Measurements from ENCODE around the gene RAI2.

Gene RAI2

DNA sequence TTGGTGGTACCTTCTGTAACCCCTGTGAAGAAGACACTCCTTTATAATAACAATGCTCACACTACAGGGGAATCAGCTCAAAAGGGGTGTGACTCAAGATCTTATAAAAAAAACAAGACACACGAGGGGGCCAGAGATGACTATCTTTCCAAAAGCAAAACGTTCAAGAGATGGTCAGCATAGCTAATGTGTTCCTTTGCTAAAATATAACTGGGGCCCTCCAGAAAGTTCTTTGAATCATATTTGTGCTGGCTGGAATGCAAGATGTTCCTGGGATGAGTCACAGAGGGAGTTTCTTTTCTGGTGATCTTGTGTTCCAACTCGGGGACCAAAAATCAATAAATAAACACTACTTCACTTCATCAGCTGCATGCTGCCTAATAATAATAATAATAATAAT is 46.5 kb downstream of the RAI2 start:
- TF ChIP-seq GATA2 (IDR thresholded peaks at IDR 0.05; ENCODE audit: low read depth, low read length) (no peak), GATA3 (IDR thresholded peaks at IDR 0.05; ENCODE audit: low read depth, low read length) (no peak)

DNA sequence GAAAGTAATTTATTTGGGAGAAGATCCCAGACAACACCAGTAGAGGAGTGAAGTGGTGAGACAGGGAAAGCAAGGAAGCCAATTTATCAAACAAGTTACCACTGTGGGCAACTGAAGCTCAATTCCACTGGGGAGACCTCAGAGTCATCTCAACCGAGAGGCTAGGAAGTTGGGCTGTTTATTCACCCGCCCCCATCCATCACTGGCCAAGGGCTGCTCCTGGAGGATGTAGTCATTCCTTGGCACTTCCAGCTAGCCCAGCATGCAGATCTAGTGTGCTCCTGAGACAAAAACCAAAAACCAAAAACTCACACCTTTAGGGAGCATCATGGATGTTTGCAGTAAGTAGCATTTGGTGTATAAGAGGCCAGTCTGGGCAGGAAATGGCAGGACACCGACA is 47.0 kb downstream of the RAI2 start:
- TF ChIP-seq GATA3 (IDR thresholded peaks at IDR 0.05; ENCODE audit: low read depth, low read length): no peak
- no peak for TF ChIP-seq GATA2 (IDR thresholded peaks at IDR 0.05; ENCODE audit: low read depth, low read length)

DNA sequence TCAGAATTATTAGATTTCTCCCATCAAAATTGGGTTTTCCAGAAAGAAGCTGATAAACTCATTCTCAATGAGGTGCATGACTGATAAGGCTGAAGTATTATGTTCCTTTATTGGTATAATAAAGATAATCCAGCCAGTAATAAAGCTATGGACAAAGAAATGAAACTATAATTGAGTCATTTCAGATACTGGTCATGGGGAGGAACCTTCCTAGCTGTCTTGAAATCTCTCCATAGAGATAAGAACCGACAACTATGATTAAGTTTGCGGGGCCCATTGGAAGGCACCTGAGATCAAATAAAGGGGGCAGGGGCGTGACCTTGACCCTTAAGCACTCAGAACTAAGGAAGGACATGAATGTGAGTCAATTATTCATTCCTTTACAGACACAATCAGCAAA is 47.8 kb downstream of the RAI2 start:
- TF ChIP-seq GATA2 (IDR thresholded peaks at IDR 0.05; ENCODE audit: low read depth, low read length) (no peak), GATA3 (IDR thresholded peaks at IDR 0.05; ENCODE audit: low read depth, low read length) (no peak)

DNA sequence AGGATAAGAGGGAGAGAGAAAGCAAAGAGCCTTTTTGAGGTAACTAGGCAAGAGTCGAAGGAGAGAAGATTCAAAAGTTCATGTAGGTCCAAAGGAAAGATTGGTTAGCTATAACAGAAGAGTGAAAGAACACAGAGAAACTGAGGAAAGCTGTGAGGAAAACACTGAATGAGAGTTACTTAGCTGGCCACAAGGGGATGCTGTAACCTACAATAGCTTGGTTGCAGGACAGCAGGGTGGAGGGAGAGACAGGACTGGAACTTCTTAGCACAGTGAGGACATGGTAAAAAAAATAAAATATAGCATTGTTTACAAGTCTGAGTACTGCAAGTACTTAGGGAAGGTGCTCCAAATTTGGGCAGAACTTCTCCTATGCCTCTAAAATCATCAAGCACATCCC is 48.3 kb downstream of the RAI2 start:
- TF ChIP-seq GATA2 (IDR thresholded peaks at IDR 0.05; ENCODE audit: low read depth, low read length): no peak
- no peak for TF ChIP-seq GATA3 (IDR thresholded peaks at IDR 0.05; ENCODE audit: low read depth, low read length)

DNA sequence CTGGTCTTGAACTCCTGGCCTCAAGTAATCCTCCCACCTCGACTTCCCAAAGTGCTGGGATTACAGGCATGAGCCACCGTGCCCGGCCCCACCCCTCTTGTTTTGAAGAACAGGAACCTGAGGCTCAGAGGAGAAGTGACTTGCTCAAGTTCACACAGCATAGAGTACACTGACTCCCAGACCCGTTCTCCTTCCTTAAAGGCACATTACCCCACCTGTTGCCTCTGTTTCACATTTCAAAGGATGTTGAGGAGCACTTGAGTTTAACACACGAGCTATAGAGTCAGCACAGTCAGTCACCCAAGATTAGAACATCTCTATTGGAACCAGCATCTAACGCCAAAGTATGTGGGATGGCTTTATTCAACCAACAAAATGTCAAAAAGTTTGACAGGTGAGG is 51.1 kb downstream of the RAI2 start:
- TF ChIP-seq GATA3 (IDR thresholded peaks at IDR 0.05; ENCODE audit: low read depth, low read length): no peak
- no peak for TF ChIP-seq GATA2 (IDR thresholded peaks at IDR 0.05; ENCODE audit: low read depth, low read length)

DNA sequence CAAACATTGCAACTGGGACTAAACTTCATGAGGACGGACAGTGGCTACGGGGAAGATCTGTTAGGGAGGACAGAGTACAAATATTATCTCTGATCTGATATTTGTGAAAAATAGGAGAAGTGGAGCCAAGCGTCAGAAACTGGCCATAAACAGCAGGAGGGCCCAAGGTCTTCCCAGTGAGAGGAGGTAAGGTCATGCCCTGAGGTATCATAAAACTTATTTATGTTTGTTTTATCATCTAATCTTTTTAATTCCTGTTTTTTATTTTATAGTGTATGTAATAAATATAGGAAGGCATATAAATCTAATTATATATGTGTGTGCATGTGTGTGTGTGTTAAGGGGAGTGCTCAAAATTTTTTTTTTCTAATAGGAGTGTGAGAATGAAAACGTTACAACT is 51.8 kb downstream of the RAI2 start:
- TF ChIP-seq GATA3 (IDR thresholded peaks at IDR 0.05; ENCODE audit: low read depth, low read length): no peak
- no peak for TF ChIP-seq GATA2 (IDR thresholded peaks at IDR 0.05; ENCODE audit: low read depth, low read length)

DNA sequence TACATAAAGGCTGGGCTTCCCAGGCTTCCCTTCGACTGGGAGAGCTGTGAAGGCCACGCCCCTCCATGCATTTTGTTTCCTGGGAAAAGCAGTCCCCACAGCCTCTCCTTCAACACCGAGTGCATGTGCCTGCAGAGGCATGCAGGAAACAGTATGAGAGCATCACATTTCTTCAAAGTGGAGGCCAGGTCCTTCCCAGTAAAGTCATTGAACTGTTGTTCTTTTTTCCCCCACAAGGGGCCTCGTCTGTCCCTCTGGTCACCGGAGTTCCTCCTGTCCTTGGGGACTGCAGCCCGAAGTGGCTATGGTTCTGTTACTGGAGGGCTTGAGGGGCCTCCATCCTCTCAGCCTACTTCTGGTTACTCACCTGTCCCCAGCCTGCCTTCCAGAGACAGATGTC is 56.0 kb downstream of the RAI2 start:
- TF ChIP-seq GATA3 (IDR thresholded peaks at IDR 0.05; ENCODE audit: low read depth, low read length): no peak
- TF ChIP-seq GATA2 (IDR thresholded peaks at IDR 0.05; ENCODE audit: low read depth, low read length): no peak

DNA sequence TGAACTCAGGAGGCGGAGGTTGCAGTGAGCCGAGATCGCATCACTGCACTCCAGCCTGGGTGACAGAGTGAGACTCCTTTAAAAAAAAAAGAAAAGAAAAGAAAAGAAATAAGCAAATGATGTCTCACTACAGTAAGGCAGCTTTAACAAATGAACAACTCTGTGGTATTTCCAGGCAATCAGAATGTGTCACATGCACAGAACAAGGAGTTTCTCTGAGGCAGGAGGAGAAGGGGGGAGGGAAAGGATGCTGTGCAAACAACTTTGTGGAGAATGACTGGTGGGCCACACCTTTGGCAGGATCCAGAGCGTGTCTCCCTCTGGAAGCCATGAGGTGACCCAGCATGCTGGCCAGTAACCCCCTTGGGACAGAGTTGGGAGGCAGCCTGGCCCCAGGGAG is 57.6 kb downstream of the RAI2 start:
- TF ChIP-seq GATA3 (IDR thresholded peaks at IDR 0.05; ENCODE audit: low read depth, low read length): no peak
- TF ChIP-seq GATA2 (IDR thresholded peaks at IDR 0.05; ENCODE audit: low read depth, low read length): no peak

DNA sequence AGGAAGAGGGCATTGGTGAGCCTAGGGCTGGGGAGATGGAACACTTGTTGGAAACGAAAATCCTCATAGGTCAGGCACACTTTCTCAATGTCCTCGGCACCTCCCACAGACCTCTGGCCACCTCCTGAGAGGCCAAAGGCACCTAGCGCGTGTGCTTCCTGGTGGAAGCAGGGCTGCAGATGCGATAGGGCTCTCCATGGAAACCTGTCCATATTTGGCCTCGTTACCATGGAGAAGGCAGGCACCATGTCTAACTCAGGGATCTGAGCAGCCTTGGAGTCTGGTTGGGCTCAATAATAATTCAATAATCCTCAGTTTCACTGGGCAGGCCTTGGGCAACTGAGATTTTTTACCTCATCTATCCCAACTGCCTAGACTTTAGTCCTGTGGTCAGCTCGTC is 58.3 kb downstream of the RAI2 start:
- TF ChIP-seq GATA3 (IDR thresholded peaks at IDR 0.05; ENCODE audit: low read depth, low read length) (no peak), GATA2 (IDR thresholded peaks at IDR 0.05; ENCODE audit: low read depth, low read length) (no peak)

DNA sequence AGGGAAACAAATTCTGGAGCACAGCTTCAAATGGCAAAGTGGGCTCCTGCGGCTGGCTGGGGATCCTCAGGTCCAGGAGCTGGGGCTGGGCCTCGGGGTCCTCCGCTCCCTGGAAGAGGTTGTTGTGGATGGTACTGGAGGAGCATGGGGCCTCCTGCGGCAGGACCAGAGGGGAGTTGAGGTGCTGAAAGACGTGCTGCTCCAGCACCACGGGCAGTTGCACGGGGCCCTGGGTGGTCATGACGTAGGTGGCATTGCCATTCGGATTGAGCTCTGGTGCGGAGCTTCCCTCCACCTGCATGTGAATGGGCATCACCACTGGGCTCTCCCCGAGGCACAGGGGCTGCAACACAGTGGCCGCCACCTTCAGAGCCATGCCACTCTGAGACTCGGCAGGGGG is 59.7 kb downstream of the RAI2 start:
- TF ChIP-seq GATA3 (IDR thresholded peaks at IDR 0.05; ENCODE audit: low read depth, low read length) (no peak), GATA2 (IDR thresholded peaks at IDR 0.05; ENCODE audit: low read depth, low read length) (no peak)

DNA sequence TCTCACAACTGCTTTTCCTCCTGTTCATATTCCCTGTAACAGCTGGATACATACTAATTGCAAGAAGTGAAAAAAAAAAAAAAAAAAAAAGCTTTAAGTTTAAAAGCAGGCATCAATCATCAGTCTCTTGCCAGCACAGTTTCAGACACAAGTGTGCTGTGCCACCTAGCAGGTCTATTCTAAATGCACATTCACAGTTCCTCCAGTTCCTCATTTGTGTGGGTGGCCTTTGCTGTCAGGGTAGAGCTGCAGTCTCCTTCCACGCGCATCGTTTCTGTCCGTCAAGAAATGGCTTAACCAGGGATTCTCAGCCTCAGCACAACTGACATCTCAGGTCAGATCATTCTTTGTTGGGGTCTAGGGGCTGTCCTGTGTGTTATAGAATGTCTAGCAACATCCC is 62.2 kb downstream of the RAI2 start:
- TF ChIP-seq GATA3 (IDR thresholded peaks at IDR 0.05; ENCODE audit: low read depth, low read length): no peak
- no peak for TF ChIP-seq GATA2 (IDR thresholded peaks at IDR 0.05; ENCODE audit: low read depth, low read length)

DNA sequence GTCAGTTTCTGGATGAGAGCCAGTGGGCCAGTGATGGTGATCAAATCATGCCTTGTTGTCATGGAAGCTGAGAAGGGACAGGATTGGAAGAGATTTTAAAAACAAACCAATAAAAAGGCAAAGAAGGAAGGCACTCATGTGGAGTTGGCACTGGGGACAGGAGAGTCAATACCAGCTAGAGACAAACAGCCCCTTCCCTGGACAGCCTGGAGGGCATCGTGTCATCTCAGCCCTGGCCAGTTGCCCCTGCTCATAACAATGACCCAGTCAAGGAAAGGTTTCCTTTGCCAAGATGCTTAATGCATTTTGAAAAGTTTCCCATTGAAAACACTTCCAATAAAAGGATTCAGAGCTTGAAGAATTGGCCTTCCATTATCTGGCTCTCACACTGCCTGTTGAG is 68.3 kb downstream of the RAI2 start:
- TF ChIP-seq GATA2 (IDR thresholded peaks at IDR 0.05; ENCODE audit: low read depth, low read length) (no peak), GATA3 (IDR thresholded peaks at IDR 0.05; ENCODE audit: low read depth, low read length) (no peak)

DNA sequence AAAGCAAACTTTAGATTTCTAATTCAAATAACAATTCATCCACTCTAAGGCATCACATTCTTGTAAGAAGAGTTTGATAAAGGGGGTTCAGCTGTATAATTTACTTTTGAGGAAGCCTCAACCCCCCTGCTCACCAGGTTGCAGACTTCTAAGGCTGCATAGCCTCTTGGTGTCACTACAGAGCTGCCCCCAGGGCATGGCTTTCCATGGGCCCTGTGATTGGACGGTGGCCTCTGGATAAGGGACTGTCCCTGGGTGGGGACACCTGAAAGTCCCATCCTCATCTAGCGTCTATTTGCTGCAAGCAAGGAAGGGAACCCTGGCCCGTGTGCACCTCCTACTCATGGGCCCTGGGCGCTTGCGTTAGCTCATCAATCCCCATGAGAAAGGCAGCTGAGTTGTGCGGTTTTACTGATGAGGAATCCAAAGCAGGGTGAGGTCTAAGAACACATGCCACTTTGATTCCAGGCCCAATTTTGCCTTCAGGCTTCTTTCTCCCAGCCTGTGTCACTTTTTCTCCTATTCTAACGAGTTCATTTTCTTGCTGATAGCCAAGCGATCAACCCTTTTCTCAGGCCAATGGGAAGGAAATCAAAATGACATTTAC is 72.0 kb downstream of the RAI2 start:
- TF ChIP-seq GATA3 (IDR thresholded peaks at IDR 0.05; ENCODE audit: low read depth, low read length): no peak
- no peak for TF ChIP-seq GATA2 (IDR thresholded peaks at IDR 0.05; ENCODE audit: low read depth, low read length)

DNA sequence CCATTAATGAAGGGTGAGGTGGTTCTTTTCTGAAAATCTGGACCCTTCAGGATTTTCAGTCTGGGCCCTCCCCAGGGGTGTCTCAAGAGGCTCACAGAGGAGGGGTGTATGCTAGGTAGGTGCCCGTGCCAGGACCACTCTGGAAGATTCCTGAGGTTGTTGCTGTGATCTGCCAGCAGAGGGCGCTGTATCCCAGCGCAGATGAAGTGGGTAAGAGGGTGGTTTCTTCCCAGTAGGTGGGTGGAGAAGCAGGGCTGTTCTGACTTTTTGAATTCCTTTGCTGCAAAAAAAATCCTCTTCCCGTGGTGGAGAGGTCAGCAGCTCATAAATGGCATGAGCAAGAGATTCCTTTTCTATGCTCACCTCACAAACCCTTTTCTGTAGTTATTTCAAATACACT is 72.7 kb downstream of the RAI2 start:
- no peak for TF ChIP-seq GATA3 (IDR thresholded peaks at IDR 0.05; ENCODE audit: low read depth, low read length)
- TF ChIP-seq GATA2 (IDR thresholded peaks at IDR 0.05; ENCODE audit: low read depth, low read length): no peak

DNA sequence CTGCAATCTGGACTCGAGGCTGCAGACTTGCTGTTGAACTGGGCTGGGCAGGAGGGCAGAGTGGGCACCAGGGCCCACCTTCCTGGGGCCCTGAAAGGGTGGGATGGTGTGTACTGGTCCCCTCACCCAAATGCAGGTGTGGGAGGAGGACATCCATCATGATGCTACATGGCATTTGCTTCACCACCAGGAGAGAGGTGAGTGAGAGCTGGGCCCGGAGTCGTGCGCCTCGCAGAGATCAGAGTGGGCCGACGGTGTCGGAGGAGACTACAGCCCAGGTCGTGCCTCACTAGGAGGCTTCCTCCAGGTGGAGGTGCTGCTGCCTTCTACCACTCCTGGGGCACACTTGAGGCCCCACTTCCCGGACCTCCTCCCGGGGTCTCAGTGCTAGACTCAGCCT is 73.5 kb downstream of the RAI2 start:
- TF ChIP-seq GATA2 (IDR thresholded peaks at IDR 0.05; ENCODE audit: low read depth, low read length): no peak
- TF ChIP-seq GATA3 (IDR thresholded peaks at IDR 0.05; ENCODE audit: low read depth, low read length): no peak

DNA sequence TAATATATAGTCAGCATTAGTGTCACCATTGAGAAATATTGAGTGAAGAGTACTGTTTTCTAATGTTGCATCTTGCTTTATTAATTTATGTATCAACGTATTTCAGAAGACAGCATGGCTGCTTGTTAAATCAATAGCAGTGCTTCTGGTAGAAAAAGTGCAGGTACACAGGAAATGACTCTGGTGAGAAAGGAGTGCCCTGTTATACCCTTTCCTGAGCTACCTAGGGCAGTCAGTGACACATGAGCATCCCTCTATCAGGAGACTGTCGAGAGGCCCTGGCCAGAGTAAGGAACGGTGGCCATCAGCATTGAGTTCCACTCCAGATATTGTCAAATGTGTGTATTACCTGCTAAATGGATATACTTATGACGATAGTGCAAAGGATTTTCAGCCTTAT is 81.7 kb downstream of the RAI2 start:
- TF ChIP-seq GATA2 (IDR thresholded peaks at IDR 0.05; ENCODE audit: low read depth, low read length) (no peak), GATA3 (IDR thresholded peaks at IDR 0.05; ENCODE audit: low read depth, low read length) (no peak)
